ENCODE measurements around the gene NKX1-2. TPM values are rescaled to one million over a fixed set of nuclear protein-coding genes. Genes with fewer than 3 reads are reported as not detected.
A peak's percentile ranks its signal among the peaks of the same experiment; 100 is the strongest.

Gene NKX1-2
- polyA plus RNA-seq, 2 of the 4 experiments (the other 2 are of a cell fraction) = 0.08 to 0.16 TPM

DNA sequence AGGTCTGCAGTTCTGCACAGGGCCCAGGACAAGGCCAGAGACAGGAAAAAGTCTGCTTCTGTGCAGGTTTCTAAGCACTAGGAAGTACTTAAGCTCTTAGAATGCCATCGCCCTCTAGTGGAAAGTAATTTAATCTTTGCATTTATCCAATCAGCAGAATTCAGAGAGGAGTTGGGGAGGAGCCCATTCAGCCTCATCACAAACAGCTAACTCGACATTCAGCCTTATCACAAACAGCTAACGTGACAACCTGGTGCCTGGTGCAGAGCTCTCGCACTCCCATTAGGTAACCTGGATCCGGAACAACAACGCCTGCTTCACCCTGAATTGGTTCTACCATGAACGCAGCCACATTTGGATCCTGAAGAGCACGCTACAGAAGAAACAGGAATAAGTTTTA lies 46.3 kb downstream of the NKX1-2 start (continued):
- TF ChIP-seq, protein P1, sequence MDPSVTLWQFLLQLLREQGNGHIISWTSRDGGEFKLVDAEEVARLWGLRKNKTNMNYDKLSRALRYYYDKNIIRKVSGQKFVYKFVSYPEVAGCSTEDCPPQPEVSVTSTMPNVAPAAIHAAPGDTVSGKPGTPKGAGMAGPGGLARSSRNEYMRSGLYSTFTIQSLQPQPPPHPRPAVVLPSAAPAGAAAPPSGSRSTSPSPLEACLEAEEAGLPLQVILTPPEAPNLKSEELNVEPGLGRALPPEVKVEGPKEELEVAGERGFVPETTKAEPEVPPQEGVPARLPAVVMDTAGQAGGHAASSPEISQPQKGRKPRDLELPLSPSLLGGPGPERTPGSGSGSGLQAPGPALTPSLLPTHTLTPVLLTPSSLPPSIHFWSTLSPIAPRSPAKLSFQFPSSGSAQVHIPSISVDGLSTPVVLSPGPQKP (IDR thresholded peaks at IDR 0.05; ENCODE audit: low read depth, low read length) = no peak
- TF ChIP-seq, protein P2, sequence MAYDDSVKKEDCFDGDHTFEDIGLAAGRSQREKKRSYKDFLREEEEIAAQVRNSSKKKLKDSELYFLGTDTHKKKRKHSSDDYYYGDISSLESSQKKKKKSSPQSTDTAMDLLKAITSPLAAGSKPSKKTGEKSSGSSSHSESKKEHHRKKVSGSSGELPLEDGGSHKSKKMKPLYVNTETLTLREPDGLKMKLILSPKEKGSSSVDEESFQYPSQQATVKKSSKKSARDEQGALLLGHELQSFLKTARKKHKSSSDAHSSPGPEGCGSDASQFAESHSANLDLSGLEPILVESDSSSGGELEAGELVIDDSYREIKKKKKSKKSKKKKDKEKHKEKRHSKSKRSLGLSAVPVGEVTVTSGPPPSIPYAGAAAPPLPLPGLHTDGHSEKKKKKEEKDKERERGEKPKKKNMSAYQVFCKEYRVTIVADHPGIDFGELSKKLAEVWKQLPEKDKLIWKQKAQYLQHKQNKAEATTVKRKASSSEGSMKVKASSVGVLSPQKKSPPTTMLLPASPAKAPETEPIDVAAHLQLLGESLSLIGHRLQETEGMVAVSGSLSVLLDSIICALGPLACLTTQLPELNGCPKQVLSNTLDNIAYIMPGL (CRISPR knock-in tag; IDR thresholded peaks at IDR 0.05; ENCODE audit: borderline replicate concordance) = no peak
- no peak for TF ChIP-seq POLR2AphosphoS2 (conservative IDR thresholded peaks at IDR 0.05; ENCODE audit: low read length)

DNA sequence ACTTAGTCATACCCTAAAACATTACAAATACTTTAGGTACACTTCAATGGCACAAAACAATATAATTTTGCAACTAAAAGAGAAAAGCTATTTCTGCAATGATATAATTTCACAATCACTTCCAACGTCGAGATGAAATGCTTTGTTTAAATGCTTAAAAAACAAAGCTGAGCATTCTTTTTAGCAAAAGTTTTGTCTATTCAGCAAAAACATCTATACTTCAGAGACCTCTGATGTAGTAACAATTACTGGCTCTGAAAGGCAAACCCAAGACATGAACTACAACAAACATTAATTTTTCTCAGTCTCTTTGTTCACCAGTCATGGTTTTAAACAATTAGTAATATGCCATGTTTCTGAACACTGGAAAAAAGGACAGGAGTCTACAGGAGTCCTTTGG lies 47.6 kb downstream of the NKX1-2 start:
- H3K27ac ChIP-seq = no peak overlapping the region
- WGBS (ENCODE audit: missing lambda C conversion rate) = 87% methylated on average over 2 of the region's 2 CpGs
- H3K4me1 ChIP-seq = no peaks in the 10 kb centered on the region
- H3K9me3 ChIP-seq = no peaks in the 10 kb centered on the region
- ChIA-PET POLR2A (no interaction called here), CTCF (interaction anchor here (0.6 to 24.7 kb wide), 5 partner anchors 12 to 403 kb away, joined by 3 to 581 read pairs (median 4); no protein-coding TSS in a partner anchor)
- no peak for ATAC-seq
- FAIRE-seq = no peak
- H3K4me3 ChIP-seq = no peak overlapping the region
- DNase-seq (ENCODE audit: low read depth in 1 of 2, low spot score in 1 of 2) = no peak
- TF ChIP-seq FOSB (CRISPR knock-in tag; IDR thresholded peaks at IDR 0.05) (no peak), ZFP36 (IDR thresholded peaks at IDR 0.05; ENCODE audit: borderline replicate concordance, partially characterized antibody) (no peak), MAFK (IDR thresholded peaks at IDR 0.05; ENCODE audit: partially characterized antibody) (peak; percentile 90)
- no peak overlapping the region for H3K4me2 ChIP-seq

DNA sequence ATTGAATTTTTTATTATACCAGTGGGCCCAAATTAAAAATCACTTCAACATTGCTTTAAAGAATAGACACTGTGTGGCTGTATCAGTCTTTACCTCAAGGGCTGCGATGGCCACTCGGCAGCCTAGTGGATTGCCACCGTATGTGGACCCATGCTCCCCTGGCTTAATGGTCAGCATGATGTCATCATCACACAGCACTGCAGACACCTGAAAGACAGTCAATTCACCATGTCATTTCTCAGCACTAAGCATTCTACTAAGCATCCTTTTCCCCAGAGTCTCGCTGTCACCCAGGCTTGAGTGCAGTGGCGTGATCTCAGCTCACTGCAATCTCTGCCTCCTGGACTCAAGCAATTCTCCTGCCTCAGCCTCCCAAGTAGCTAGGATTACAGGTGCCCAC lies 48.2 kb downstream of the NKX1-2 start:
- 98% methylated on average over 5 of the region's 5 CpGs for WGBS (ENCODE audit: missing lambda C conversion rate)
- no peak for DNase-seq (ENCODE audit: low read depth in 1 of 2, low spot score in 1 of 2)
- ChIA-PET POLR2A (no interaction called here), CTCF (interaction anchor here (0.6 to 24.7 kb wide), 5 partner anchors 12 to 402 kb away, joined by 3 to 581 read pairs (median 4); no protein-coding TSS in a partner anchor)
- no peak overlapping the region for H3K4me3 ChIP-seq
- TF ChIP-seq CBX8 (IDR thresholded peaks at IDR 0.05) = no peak
- TF ChIP-seq, protein P3, sequence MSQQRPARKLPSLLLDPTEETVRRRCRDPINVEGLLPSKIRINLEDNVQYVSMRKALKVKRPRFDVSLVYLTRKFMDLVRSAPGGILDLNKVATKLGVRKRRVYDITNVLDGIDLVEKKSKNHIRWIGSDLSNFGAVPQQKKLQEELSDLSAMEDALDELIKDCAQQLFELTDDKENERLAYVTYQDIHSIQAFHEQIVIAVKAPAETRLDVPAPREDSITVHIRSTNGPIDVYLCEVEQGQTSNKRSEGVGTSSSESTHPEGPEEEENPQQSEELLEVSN (IDR thresholded peaks at IDR 0.05; ENCODE audit: borderline replicate concordance, low read depth) = no peak
- no peak for FAIRE-seq
- no peak overlapping the region for H3K27ac ChIP-seq
- no peaks in the 10 kb centered on the region for H3K4me1 ChIP-seq
- no peak overlapping the region for H3K4me2 ChIP-seq
- no peak for ATAC-seq
- H3K9me3 ChIP-seq = no peaks in the 10 kb centered on the region

Other genes starting within 250 kb of the NKX1-2 start
- gene OAT, start 31.1 kb downstream of the NKX1-2 start, polyA plus RNA-seq (2011; rRNA removed) = 82.6 and 97.6 TPM in 2 replicates
- 74.5 to 81.3 TPM (median 75.3 TPM) in 3 replicates for gene OAT, start 31.1 kb downstream of the NKX1-2 start, polyA plus RNA-seq (2017; fragmentation: RNase III; extraction: RNeasy Plus Mini Kit Qiagen cat#74134 plus additional on column Dnase treatment)
- 18.6 and 21.7 TPM in 2 replicates for gene LHPP, start 11.8 kb upstream of the NKX1-2 start, polyA plus RNA-seq (2011; rRNA removed)
- gene LHPP, start 11.8 kb upstream of the NKX1-2 start, polyA plus RNA-seq (2017; fragmentation: RNase III; extraction: RNeasy Plus Mini Kit Qiagen cat#74134 plus additional on column Dnase treatment) = 11.5 to 15.7 TPM (median 14.4 TPM) in 3 replicates